HFF-Myc (cell line): ENCODE results near the gene FOSB.

Experiments used
- DNase-seq: peaks from one replicate; pipeline ENCODE4 v3.0.0-alpha.2; 2011; ENCODE audit warnings: low read depth; ENCODE audit errors: extremely low read depth
- H3K4me3 ChIP-seq: replicated peaks from 2 replicates; pipeline ENCODE4 v1.5.1; 2011; ENCODE audit warnings: low read depth, mild to moderate bottlenecking, control low read depth, low read length
- CTCF ChIP-seq: IDR thresholded peaks from 2 replicates; pipeline ENCODE4 v1.5.1; 2012; ENCODE audit warnings: mild to moderate bottlenecking, low read depth, low read length, control low read depth; ENCODE audit errors: missing control alignments

The FOSB gene

GRCh38 chr19:45483033-45483432 lies 15.2 kb downstream of the FOSB start:
- no peak overlapping the region for H3K4me3 ChIP-seq
- DNase-seq = no peak
- TF ChIP-seq CTCF = no peak

- no peak for TF ChIP-seq CTCF
- no peak overlapping the region for H3K4me3 ChIP-seq
- DNase-seq = no peak
These were observed 16.6 kb downstream of the FOSB start for GRCh38 chr19:45484273-45484945.

- DNase-seq = no peak
- H3K4me3 ChIP-seq = peak overlapping the region; percentile 50
- TF ChIP-seq CTCF = peak; percentile 83
These were observed 17.7 kb downstream of the FOSB start for GRCh38 chr19:45485305-45486077.

- DNase-seq = no peak
- no peak overlapping the region for H3K4me3 ChIP-seq
- TF ChIP-seq CTCF = no peak
These were observed 20.9 kb downstream of the FOSB start for GRCh38 chr19:45488708-45489107.

- no peak for DNase-seq
- no peak for TF ChIP-seq CTCF
These were observed 21.5 kb downstream of the FOSB start for GRCh38 chr19:45489216-45489855.

GRCh38 chr19:45492137-45492626 lies 24.4 kb downstream of the FOSB start:
- no peak for DNase-seq
- peak overlapping the region; percentile 52 for H3K4me3 ChIP-seq
- no peak for TF ChIP-seq CTCF

More at GRCh38 chr19:45489216-45489855, 21.5 kb downstream of the FOSB start:
- no peak overlapping the region for H3K4me3 ChIP-seq
